GM19043 (cell line): Measurements from ENCODE around the gene RSPH4A.
A peak's percentile ranks its signal among the peaks of the same experiment; 100 is the strongest.
"Not testable (repeated sequence)": the region's sequence is repeated elsewhere in the genome, so short reads cannot be mapped to it uniquely, and the experiment has no call there.

Experiments
- ATAC-seq: cut with Tn5 transposase; IDR thresholded peaks from one replicate; pipeline ENCODE4 v1.9.1; 2021; ENCODE audit warnings: low read depth; ENCODE audit not compliant: unreplicated experiment

The RSPH4A gene

GRCh38 chr6:116624036-116624805, 7.9 kb downstream of the RSPH4A start:
- ATAC-seq, result no peak

GRCh38 chr6:116625872-116626271, 9.6 kb downstream of the RSPH4A start:
- no peak for ATAC-seq

DNA sequence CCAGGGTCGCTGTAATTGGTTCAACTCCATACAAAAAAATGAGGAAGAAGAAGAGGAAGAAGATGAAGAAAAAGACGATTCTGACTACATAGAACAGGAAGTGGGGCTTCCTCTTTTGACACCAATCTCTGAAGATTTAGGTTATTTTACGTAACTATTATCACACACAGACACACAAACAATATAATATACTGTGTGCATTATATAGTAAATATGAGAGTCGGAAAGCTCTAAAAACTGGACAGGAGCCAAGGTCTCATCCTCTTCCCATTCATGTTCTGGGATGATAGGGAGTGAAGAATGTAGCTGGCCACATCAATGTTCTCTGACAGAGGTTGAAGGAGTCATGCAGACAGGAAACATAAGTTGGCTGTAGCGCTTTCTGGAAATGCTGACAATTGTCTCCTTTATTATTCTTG, 13.3 kb downstream of the RSPH4A start:
- no peak for ATAC-seq

- ATAC-seq, result peak; percentile 65
These were observed 15.2 kb downstream of the RSPH4A start for GRCh38 chr6:116631379-116631990.

GRCh38 chr6:116633685-116634084, 17.4 kb downstream of the RSPH4A start:
- peak; percentile 40 for ATAC-seq

DNA sequence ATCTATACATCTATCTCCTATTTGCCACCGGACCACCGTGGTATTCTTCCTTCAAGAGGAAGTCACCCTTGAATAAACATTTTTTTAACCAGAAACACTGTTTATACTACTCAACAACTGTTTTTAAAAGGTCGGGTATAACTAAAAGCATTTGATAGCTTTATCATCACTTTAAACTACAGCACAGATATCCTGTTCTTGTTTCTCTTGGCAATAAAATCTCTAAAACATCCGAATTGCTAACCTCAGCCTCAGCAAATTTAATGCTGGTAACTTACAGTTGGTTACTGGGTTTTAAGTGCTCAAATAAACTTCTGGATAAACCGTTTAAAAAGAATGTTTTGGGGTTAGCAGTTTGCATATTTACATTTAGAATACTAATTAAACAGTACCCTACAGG, 31.9 kb downstream of the RSPH4A start:
- ATAC-seq, result no peak

DNA sequence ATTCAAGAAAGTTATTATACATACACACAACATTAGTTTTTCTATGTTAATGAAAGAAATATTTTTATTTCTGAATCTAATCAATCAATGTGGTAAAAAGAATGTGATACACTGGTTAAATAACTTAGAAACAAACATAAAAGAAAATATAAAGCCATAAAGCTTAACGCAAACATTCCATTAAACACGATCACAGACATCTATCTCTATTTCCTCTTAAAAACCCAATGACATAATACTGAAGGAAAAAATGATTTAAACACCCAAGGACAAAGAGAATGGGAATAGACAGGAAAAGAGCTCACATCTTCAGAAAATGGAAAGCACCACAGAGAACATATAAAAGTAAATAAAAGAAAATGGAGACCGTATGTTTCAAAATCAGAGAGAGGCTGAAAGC, 32.9 kb downstream of the RSPH4A start:
- no peak for ATAC-seq

GRCh38 chr6:116651916-116652315, 35.6 kb downstream of the RSPH4A start:
- no peak for ATAC-seq

- ATAC-seq, result no peak
These were observed 45.3 kb downstream of the RSPH4A start for GRCh38 chr6:116661594-116661993.

- ATAC-seq, result no peak
These were observed 45.9 kb downstream of the RSPH4A start for GRCh38 chr6:116662202-116662601.

GRCh38 chr6:116663308-116663707, 47.0 kb downstream of the RSPH4A start:
- ATAC-seq, result no peak

DNA sequence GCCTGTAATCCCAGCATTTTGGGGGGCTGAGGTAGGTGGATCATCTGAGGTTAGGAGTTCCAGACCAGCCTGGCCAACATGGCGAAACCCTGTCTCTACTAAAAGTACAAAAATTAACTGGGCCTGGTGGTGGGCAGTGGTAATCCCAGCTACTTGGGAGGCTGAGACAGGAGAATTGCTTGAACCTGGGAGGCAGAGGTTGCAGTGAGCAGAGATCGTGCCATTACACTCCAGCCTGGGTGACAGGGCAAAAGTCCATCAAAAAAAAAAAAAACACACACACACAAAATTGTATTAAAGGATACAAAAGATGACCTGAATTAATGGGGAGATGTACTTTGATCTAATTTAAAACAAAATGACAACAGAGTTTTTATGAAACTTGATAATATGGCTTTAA, 47.9 kb downstream of the RSPH4A start:
- not testable (repeated sequence) for ATAC-seq

DNA sequence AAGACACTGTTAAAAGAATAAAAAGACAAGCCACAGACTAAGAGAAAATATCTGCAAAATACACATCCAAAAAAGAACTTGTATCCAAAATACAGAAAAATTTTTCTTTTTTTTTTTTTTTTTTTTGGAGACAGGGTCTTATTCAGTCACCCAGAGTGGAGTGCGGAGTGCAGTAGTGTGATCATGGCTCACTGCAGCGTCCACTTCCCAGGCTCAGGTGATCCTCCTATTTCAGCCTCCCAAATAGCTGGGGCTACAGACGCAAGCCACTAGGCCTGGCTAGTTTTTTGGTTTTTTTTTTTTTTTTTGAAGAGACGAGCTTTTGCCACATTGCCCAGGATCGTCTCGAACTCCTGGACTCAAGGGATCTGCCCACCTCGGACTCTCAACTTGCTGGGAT, 49.2 kb downstream of the RSPH4A start:
- no peak for ATAC-seq

GRCh38 chr6:116666869-116667268, 50.6 kb downstream of the RSPH4A start:
- ATAC-seq, result peak; percentile 37

- ATAC-seq, result peak; percentile 32
These were observed 51.3 kb downstream of the RSPH4A start for GRCh38 chr6:116667623-116668022.

DNA sequence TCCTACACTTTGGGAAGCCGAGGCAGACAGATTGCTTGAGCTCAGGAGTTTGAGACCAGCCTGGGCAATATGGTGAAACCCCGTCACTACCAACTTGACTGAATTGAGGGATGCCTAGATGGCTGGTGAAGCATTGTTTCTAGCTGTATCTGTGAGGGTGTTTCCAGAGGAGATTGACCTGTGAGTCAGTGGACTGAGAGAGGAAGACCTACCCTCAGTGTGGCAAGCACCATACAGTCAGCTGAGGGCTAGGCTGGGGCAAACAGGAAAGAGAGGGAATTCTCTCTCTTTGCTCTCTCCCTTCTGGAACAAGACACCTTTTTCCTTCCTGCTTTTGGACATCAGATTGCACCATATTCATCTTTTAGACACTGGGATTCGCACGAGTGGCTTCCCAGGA, 56.0 kb downstream of the RSPH4A start:
- no peak for ATAC-seq

DNA sequence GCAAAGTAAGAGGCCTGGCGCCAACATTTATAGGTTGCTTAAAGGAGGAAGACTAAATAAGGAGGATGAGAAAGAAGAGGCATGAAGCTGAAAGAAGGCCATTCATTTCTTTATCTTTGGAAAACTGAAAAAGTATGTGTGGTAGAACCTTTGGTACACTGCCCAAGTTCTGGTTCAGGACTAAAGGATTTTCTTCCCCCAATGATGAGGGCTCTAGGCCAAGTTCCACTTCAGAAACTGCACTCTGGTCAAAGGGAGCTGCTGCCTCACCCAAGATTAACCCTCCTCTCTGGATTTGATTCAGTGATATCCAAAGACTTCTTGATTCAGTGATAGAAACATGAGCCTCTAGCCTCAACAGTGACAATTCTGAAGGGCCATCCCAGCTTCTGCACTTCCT, 59.7 kb downstream of the RSPH4A start:
- ATAC-seq, result no peak

- peak; percentile 91 for ATAC-seq
These were observed 64.8 kb downstream of the RSPH4A start, which contains the start of gene KPNA5 for GRCh38 chr6:116680880-116681672. Gene KPNA5 (plus strand): TSS chr6:116681211. CDS start chr6:116681335, 124 bp downstream.

DNA sequence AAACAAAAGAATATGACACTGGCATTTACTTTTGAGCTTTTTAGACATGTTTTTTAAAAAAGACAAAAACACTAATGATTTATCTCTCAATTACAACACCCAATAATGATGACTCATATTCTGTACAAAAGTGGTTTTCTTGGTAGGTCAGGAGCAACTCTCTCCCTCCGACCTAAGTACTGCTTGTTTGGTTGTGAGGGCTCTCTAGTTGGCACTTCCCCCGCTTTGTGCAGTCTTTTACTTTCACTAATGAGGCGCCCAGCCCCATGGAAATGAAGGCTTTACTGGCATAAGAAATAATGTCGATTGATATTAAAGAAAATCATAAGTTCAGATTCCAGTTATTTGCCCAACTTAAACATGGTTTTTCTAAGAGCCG, 66.0 kb downstream of the RSPH4A start:
- peak; percentile 28 for ATAC-seq
